ENCODE data around the gene KCTD7.

Gene KCTD7

GRCh38 chr7:66638309-66639099, 9.8 kb downstream of the KCTD7 start:
- no peak overlapping the region for H3K9ac ChIP-seq (ENCODE audit: low read depth, low read length)

GRCh38 chr7:66639773-66640172, 11.1 kb downstream of the KCTD7 start:
- no peak for DNase-seq
- Histone ChIP-seq H3K27me3 (ENCODE audit: insufficient read depth, low read length, poor library complexity) (no peaks in the 10 kb centered on the region), H4K20me1 (ENCODE audit: insufficient read depth, low read length) (no peaks in the 10 kb centered on the region), H3K4me3 (ENCODE audit: low read depth in 1 of 2, low read length in 2 of 2) (no peak overlapping the region), H3K4me1 (ENCODE audit: insufficient read depth, low read length) (no peaks in the 10 kb centered on the region), H3K9me3 (ENCODE audit: insufficient read depth, low read length, severe bottlenecking) (no peaks in the 10 kb centered on the region), H3K27ac (ENCODE audit: low read length) (no peak overlapping the region), H3K4me2 (ENCODE audit: insufficient read depth, low read length) (no peak overlapping the region), H3K36me3 (ENCODE audit: insufficient read depth, low read length) (peaks cover 27% of the 10 kb centered on the region), H3K79me2 (ENCODE audit: insufficient read depth, low read length) (no peaks in the 10 kb centered on the region), H3K9ac (ENCODE audit: low read depth, low read length) (no peak overlapping the region), H2AFZ (ENCODE audit: low read depth, low read length) (no peak overlapping the region)
- no peak for TF ChIP-seq EZH2 (IDR thresholded peaks at IDR 0.05; ENCODE audit: borderline replicate concordance, low read depth, low read length, severe bottlenecking)
- no peak for TF ChIP-seq CTCF (IDR thresholded peaks at IDR 0.05; ENCODE audit: borderline replicate concordance, extremely low read depth, low read length, poor library complexity, severe bottlenecking)
- no peak for ATAC-seq (ENCODE audit: insufficient read depth, low read depth)

More at GRCh38 chr7:66638309-66639099, 9.8 kb downstream of the KCTD7 start:
- no peaks in the 10 kb centered on the region for H4K20me1 ChIP-seq (ENCODE audit: insufficient read depth, low read length)
- TF ChIP-seq CTCF (IDR thresholded peaks at IDR 0.05; ENCODE audit: borderline replicate concordance, extremely low read depth, low read length, poor library complexity, severe bottlenecking) (peak; percentile 24), EZH2 (IDR thresholded peaks at IDR 0.05; ENCODE audit: borderline replicate concordance, low read depth, low read length, severe bottlenecking) (no peak)
- peaks cover 27% of the 10 kb centered on the region for H3K36me3 ChIP-seq (ENCODE audit: insufficient read depth, low read length)
- DNase-seq = no peak
- H3K9me3 ChIP-seq (ENCODE audit: insufficient read depth, low read length, severe bottlenecking) = no peaks in the 10 kb centered on the region
- H3K4me1 ChIP-seq (ENCODE audit: insufficient read depth, low read length) = no peaks in the 10 kb centered on the region
- no peaks in the 10 kb centered on the region for H3K27me3 ChIP-seq (ENCODE audit: insufficient read depth, low read length, poor library complexity)
- no peak overlapping the region for H3K4me2 ChIP-seq (ENCODE audit: insufficient read depth, low read length)
- H3K4me3 ChIP-seq (ENCODE audit: low read depth in 1 of 2, low read length in 2 of 2) = no peak overlapping the region
- no peak for ATAC-seq (ENCODE audit: insufficient read depth, low read depth)
- no peaks in the 10 kb centered on the region for H3K79me2 ChIP-seq (ENCODE audit: insufficient read depth, low read length)
- H2AFZ ChIP-seq (ENCODE audit: low read depth, low read length) = no peak overlapping the region
- H3K27ac ChIP-seq (ENCODE audit: low read length) = no peak overlapping the region

GRCh38 chr7:66640802-66641525, 12.3 kb downstream of the KCTD7 start:
- no peak for ATAC-seq (ENCODE audit: insufficient read depth, low read depth)
- no peak for TF ChIP-seq CTCF (IDR thresholded peaks at IDR 0.05; ENCODE audit: borderline replicate concordance, extremely low read depth, low read length, poor library complexity, severe bottlenecking)
- no peak for TF ChIP-seq EZH2 (IDR thresholded peaks at IDR 0.05; ENCODE audit: borderline replicate concordance, low read depth, low read length, severe bottlenecking)

More at GRCh38 chr7:66640802-66641525, 12.3 kb downstream of the KCTD7 start:
- Histone ChIP-seq H3K27ac (ENCODE audit: low read length) (no peak overlapping the region), H3K9ac (ENCODE audit: low read depth, low read length) (no peak overlapping the region), H3K36me3 (ENCODE audit: insufficient read depth, low read length) (peaks cover 27% of the 10 kb centered on the region), H3K27me3 (ENCODE audit: insufficient read depth, low read length, poor library complexity) (no peaks in the 10 kb centered on the region), H3K4me2 (ENCODE audit: insufficient read depth, low read length) (no peak overlapping the region), H3K4me3 (ENCODE audit: low read depth in 1 of 2, low read length in 2 of 2) (no peak overlapping the region), H2AFZ (ENCODE audit: low read depth, low read length) (no peak overlapping the region), H3K79me2 (ENCODE audit: insufficient read depth, low read length) (no peaks in the 10 kb centered on the region), H3K4me1 (ENCODE audit: insufficient read depth, low read length) (no peaks in the 10 kb centered on the region), H3K9me3 (ENCODE audit: insufficient read depth, low read length, severe bottlenecking) (no peaks in the 10 kb centered on the region), H4K20me1 (ENCODE audit: insufficient read depth, low read length) (no peaks in the 10 kb centered on the region)
- no peak for DNase-seq
